AG04449 (cell line): Measurements from ENCODE around the gene ABCA10.

ENCODE experiments used
- CTCF ChIA-PET: fragments of 350-600 bp; formaldehyde crosslinking; extraction: SDS; loops from one replicate; lab custom pipeline; 2021; ENCODE audit warnings: antibody characterized with exemption; lab: Yijun Ruan, JAX
- POLR2A ChIA-PET: fragments of 400-600, 350-600 bp; formaldehyde crosslinking; extraction: SDS; loops from one replicate; lab custom pipeline; 2020; ENCODE audit warnings: antibody characterized with exemption, inconsistent platforms; lab: Yijun Ruan, JAX
- DNase-seq: peaks from one replicate; pipeline ENCODE4 v3.0.0-alpha.2; 2010; ENCODE audit warnings: low read depth, low spot score
- H3K4me3 ChIP-seq: 2 replicates; pipeline ENCODE4 v1.5.1; 2011; ENCODE audit warnings: low read depth, mild to moderate bottlenecking, control low read depth, low read length
- TF ChIP-seq, protein P1 (sequence below): IDR thresholded peaks from one replicate; pipeline ENCODE4 v1.5.1; 2011; ENCODE audit warnings: mild to moderate bottlenecking, moderate library complexity, low read length, control low read depth, inconsistent platforms; ENCODE audit not compliant: insufficient read depth; ENCODE audit errors: missing control alignments

Gene ABCA10

DNA sequence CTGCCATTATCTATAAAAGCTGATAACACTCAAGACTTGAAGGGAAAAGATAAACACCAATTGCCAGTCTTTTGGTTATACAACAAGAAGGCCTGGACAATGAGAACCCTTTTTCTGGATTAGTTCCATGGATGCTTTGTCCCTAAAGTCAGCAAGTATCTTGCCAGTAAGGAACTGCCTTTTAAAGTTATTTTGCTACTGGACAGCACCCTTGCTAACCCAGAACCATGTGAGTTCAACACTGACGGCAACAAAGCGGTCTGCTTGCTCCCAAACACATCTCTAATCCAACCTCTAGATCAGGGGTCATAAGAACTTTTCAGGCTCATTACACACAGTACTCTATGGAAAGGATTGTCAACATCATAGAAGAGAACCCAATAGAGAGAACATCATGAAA lies 61.7 kb downstream of the ABCA10 start:
- DNase-seq: no peak
- H3K4me3 ChIP-seq: no peak overlapping the region
- ChIA-PET CTCF (interaction anchor here (0.6 kb wide), 1 partner anchor 94 kb away, joined by 3 read pairs; no protein-coding TSS in a partner anchor), POLR2A (no interaction called here)
- TF ChIP-seq, protein P1, sequence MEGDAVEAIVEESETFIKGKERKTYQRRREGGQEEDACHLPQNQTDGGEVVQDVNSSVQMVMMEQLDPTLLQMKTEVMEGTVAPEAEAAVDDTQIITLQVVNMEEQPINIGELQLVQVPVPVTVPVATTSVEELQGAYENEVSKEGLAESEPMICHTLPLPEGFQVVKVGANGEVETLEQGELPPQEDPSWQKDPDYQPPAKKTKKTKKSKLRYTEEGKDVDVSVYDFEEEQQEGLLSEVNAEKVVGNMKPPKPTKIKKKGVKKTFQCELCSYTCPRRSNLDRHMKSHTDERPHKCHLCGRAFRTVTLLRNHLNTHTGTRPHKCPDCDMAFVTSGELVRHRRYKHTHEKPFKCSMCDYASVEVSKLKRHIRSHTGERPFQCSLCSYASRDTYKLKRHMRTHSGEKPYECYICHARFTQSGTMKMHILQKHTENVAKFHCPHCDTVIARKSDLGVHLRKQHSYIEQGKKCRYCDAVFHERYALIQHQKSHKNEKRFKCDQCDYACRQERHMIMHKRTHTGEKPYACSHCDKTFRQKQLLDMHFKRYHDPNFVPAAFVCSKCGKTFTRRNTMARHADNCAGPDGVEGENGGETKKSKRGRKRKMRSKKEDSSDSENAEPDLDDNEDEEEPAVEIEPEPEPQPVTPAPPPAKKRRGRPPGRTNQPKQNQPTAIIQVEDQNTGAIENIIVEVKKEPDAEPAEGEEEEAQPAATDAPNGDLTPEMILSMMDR: no peak

- H3K4me3 ChIP-seq: no peak overlapping the region
- ChIA-PET POLR2A (no interaction called here), CTCF (no interaction called here)
- TF ChIP-seq, protein P1: no peak
- DNase-seq: no peak
These were observed 64.4 kb downstream of the ABCA10 start for GRCh38 chr17:69164206-69164605.

DNA sequence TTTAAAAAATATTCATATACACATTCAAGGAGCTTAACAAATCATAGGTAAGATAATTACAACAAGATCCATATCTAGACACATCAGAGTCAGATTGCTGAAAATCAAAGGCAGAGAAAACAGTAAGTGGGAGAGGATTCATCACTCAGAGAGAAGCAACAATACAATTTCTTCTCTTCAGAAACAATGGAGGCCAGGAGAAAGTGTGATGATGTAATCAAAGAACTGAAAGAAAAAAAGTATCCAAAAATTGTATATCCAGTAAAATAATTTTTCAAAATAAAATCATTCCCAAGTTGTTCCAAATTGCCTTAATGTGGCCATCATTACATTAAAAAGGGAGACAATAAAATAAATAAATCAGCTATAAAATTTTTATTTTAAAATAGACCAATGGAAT lies 69.2 kb downstream of the ABCA10 start:
- POLR2A ChIA-PET: no interaction called here
- CTCF ChIA-PET: no interaction called here
- no peak overlapping the region for H3K4me3 ChIP-seq
- TF ChIP-seq, protein P1: no peak
- DNase-seq: no peak

- no peak for DNase-seq
- POLR2A ChIA-PET: no interaction called here
- CTCF ChIA-PET: no interaction called here
- TF ChIP-seq, protein P1: no peak
- H3K4me3 ChIP-seq: no peak overlapping the region
These were observed 74.4 kb downstream of the ABCA10 start for GRCh38 chr17:69154267-69154666.

- TF ChIP-seq, protein P1: no peak
- ChIA-PET POLR2A (no interaction called here), CTCF (no interaction called here)
- no peak overlapping the region for H3K4me3 ChIP-seq
- DNase-seq: no peak
These were observed 78.3 kb downstream of the ABCA10 start for GRCh38 chr17:69150333-69150732.

DNA sequence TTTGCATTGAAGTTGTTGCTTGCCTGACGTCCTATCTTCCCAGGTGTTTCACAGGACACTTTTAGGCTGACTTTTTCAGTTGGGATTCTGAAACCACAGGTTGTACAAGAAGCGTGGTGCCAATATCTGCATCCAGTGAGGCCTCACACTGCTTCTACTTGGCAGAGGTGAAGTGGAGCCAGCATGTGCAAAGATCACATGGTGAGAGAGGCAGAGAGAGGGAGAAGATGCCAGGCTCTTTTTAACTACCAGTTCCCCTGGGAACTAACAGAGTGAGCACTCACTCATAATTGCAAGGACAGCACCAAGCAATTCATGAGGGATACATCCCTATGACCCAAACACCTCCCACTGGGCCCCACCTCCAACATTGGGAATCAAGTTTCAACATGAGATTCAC lies 81.2 kb downstream of the ABCA10 start:
- CTCF ChIA-PET: no interaction called here
- no peak for DNase-seq
- H3K4me3 ChIP-seq: no peak overlapping the region
- TF ChIP-seq, protein P1: no peak
- POLR2A ChIA-PET: no interaction called here
